PFSK-1 (cell line): Measurements from ENCODE around the gene ANKS1A.

Source experiments
- FOXP2 ChIP-seq: optimal IDR thresholded peaks from 2 replicates; pipeline ENCODE3; 2011; ENCODE audit warnings: borderline replicate concordance, control low read depth, inconsistent platforms; ENCODE audit not compliant: insufficient read depth; ENCODE audit errors: extremely low read length, extremely low read depth
- POLR2AphosphoS5 ChIP-seq: IDR thresholded peaks from 2 replicates; pipeline ENCODE4 v1.6.1; 2012; ENCODE audit warnings: low read depth, mild to moderate bottlenecking, control low read depth, low read length, moderate library complexity
- REST ChIP-seq, 2 experiments: IDR thresholded peaks; 2 replicates each; pipeline versions ENCODE4 v1.6.1 to v1.8.0; 2011 to 2012; ENCODE audit warnings: low read depth in 2 of 2, low read length in 2 of 2, control low read depth in 1 of 2, inconsistent platforms in 1 of 2, mild to moderate bottlenecking in 1 of 2, moderate library complexity in 1 of 2; ENCODE audit not compliant: insufficient read depth in 1 of 2
- SIN3A ChIP-seq: IDR thresholded peaks from 2 replicates; pipeline ENCODE4 v1.6.1; 2012; ENCODE audit warnings: mild to moderate bottlenecking, low read length, moderate library complexity, borderline replicate concordance; ENCODE audit not compliant: insufficient read depth
- TAF1 ChIP-seq: IDR thresholded peaks from 2 replicates; pipeline ENCODE4 v1.6.1; 2012; ENCODE audit warnings: low read length, control low read depth, borderline replicate concordance; ENCODE audit not compliant: insufficient read depth

ANKS1A gene

GRCh38 chr6:35139470-35139869 is 250.4 kb downstream of the ANKS1A start:
- TF ChIP-seq SIN3A (no peak), TAF1 (no peak), REST (IDR thresholded peaks at IDR 0.05; ENCODE audit: insufficient read depth in 1 of 2, low read depth in 2 of 2, low read length in 2 of 2) (no peak), POLR2AphosphoS5 (no peak), FOXP2 (no peak)

- TF ChIP-seq REST (IDR thresholded peaks at IDR 0.05; ENCODE audit: insufficient read depth in 1 of 2, low read depth in 2 of 2, low read length in 2 of 2) (no peak), TAF1 (no peak), SIN3A (no peak), POLR2AphosphoS5 (no peak), FOXP2 (no peak)
Measured at GRCh38 chr6:35139924-35140638, 251.0 kb downstream of the ANKS1A start.

- TF ChIP-seq REST (IDR thresholded peaks at IDR 0.05; ENCODE audit: insufficient read depth in 1 of 2, low read depth in 2 of 2, low read length in 2 of 2): no peak
- TF ChIP-seq POLR2AphosphoS5: no peak
- TF ChIP-seq FOXP2: no peak
- TF ChIP-seq TAF1: no peak
- TF ChIP-seq SIN3A: no peak
Measured at GRCh38 chr6:35140639-35141006, 251.6 kb downstream of the ANKS1A start.
